Keratinocyte (primary cell): Measurements from ENCODE around the gene TSPAN1. TPM values are rescaled to one million over a fixed set of nuclear protein-coding genes. Genes with fewer than 3 reads are reported as not detected.
A peak's percentile ranks its signal among the peaks of the same experiment; 100 is the strongest.

ENCODE experiments used
- DNase-seq: peaks from one replicate; pipeline ENCODE4 v3.0.0-alpha.2; 2011; ENCODE audit warnings: low read depth, missing footprints, low spot score
- FAIRE-seq: peaks from 2 replicates; lab custom pipeline; 2011; peaks lifted over from hg19 to GRCh38; lab: Jason Lieb, UNC
- H2AFZ ChIP-seq: 2 replicates; pipeline ENCODE4 v1.6.0; 2012; ENCODE audit warnings: low read length, control low read depth, inconsistent platforms; ENCODE audit not compliant: control insufficient read depth
- H3K27ac ChIP-seq: 2 replicates; pipeline ENCODE4 v1.5.1; 2011; ENCODE audit warnings: low read length; ENCODE audit not compliant: control insufficient read depth, insufficient read depth
- H3K27me3 ChIP-seq: 3 replicates; pipeline ENCODE4 v1.6.0; 2011; ENCODE audit warnings: low read length; ENCODE audit not compliant: control insufficient read depth, insufficient read depth; ENCODE audit errors: extremely low read depth
- H3K36me3 ChIP-seq, 2 experiments: 2 replicates in 1 of 2; 3 replicates in 1 of 2; pipeline ENCODE4 v1.5.1; 2011; ENCODE audit warnings: low read length in 2 of 2, mild to moderate bottlenecking in 1 of 2; ENCODE audit not compliant: control insufficient read depth in 2 of 2, insufficient read depth in 2 of 2; ENCODE audit errors: extremely low read depth in 1 of 2
- H3K4me1 ChIP-seq: 3 replicates; pipeline ENCODE4 v1.5.1; 2011; ENCODE audit warnings: low read length; ENCODE audit not compliant: control insufficient read depth, insufficient read depth; ENCODE audit errors: extremely low read depth
- H3K4me2 ChIP-seq: 3 replicates; pipeline ENCODE4 v1.6.0; 2011; ENCODE audit warnings: low read depth, low read length; ENCODE audit not compliant: control insufficient read depth, insufficient read depth; ENCODE audit errors: extremely low read depth
- H3K4me3 ChIP-seq, 3 experiments: fragments of 200-600 bp in 1 of 3; sonication (generic) in 1 of 3; 2 replicates in 2 of 3; 3 replicates in 1 of 3; pipeline ENCODE4 v1.5.1; 2011 to 2016; ENCODE audit warnings: low read length in 3 of 3, mild to moderate bottlenecking in 3 of 3, control low read depth in 2 of 3, inconsistent platforms in 1 of 3, low read depth in 1 of 3, mixed read lengths in 1 of 3, mixed run types in 1 of 3, moderate library complexity in 1 of 3; ENCODE audit not compliant: control insufficient read depth in 2 of 3, insufficient read depth in 2 of 3; ENCODE audit errors: extremely low read depth in 1 of 3
- H3K79me2 ChIP-seq: 2 replicates; pipeline ENCODE4 v1.6.0; 2012; ENCODE audit warnings: low read length; ENCODE audit not compliant: control insufficient read depth, insufficient read depth
- H3K9ac ChIP-seq: 3 replicates; pipeline ENCODE4 v1.6.0; 2011; ENCODE audit warnings: low read length; ENCODE audit not compliant: control insufficient read depth, insufficient read depth; ENCODE audit errors: extremely low read depth
- H3K9me1 ChIP-seq: 3 replicates; pipeline ENCODE4 v1.6.0; 2011; ENCODE audit warnings: low read length; ENCODE audit not compliant: control insufficient read depth, insufficient read depth; ENCODE audit errors: extremely low read depth
- H3K9me3 ChIP-seq: 2 replicates; pipeline ENCODE4 v1.5.1; 2012; ENCODE audit warnings: low read depth, low read length; ENCODE audit not compliant: control insufficient read depth
- H4K20me1 ChIP-seq: 3 replicates; pipeline ENCODE4 v1.6.0; 2011; ENCODE audit warnings: low read length; ENCODE audit not compliant: control insufficient read depth, insufficient read depth; ENCODE audit errors: extremely low read depth
- CTCF ChIP-seq, 3 experiments: IDR thresholded peaks in 1 of 3; conservative IDR thresholded peaks in 1 of 3; optimal IDR thresholded peaks in 1 of 3; 2 replicates in 2 of 3; 3 replicates in 1 of 3; pipeline versions ENCODE3 to v1.5.1; 2011; ENCODE audit warnings: low read length in 3 of 3, mild to moderate bottlenecking in 3 of 3, moderate library complexity in 2 of 3, control low read depth in 1 of 3, inconsistent platforms in 1 of 3; ENCODE audit not compliant: insufficient read depth in 2 of 3; ENCODE audit errors: extremely low read depth in 1 of 3
- EZH2 ChIP-seq: IDR thresholded peaks from one replicate; pipeline ENCODE4 v1.6.1; 2012; ENCODE audit warnings: inconsistent platforms, mild to moderate bottlenecking, low read length, moderate library complexity
- dilution Hi-C: fragments of 300-500 bp; cut with MboI; formaldehyde crosslinking; loops from one replicate; pipeline ENCODE4 v1.7.0; 2020; ENCODE audit warnings: low sequenced_read_pairs; ENCODE audit not compliant: extremely low pct_ligation_motif_present
- polyA plus RNA-seq, 5 experiments: library from polyadenylated mRNA; depleted of rRNA in 3 of 5; stranded (reverse) in 3 of 5; stranded (forward) in 1 of 5; unstranded in 1 of 5; fragments of >200 nt; gene quantifications; 1 replicate in 1 of 5; 2 replicates in 3 of 5; 3 replicates in 1 of 5; pipeline versions ENCODE4 v1.2.1 to v1.2.3, GENCODE V29; 2011 to 2012; ENCODE audit warnings: missing spikeins in 2 of 5, low read depth in 1 of 5, low replicate concordance in 1 of 5

The TSPAN1 gene
- polyA plus RNA-seq, 1 donor (not counting 4 experiments of a cell fraction or from before 2014, with no cell fraction given): 312 TPM

GRCh38 chr1:46204406-46204742 lies 29.5 kb downstream of the TSPAN1 start:
- Histone ChIP-seq H2AFZ (peak overlapping the region; percentile 96), H3K27ac (peak overlapping the region; percentile 51)

GRCh38 chr1:46205141-46205540 lies 30.3 kb downstream of the TSPAN1 start:
- dilution Hi-C loops: no loop called here
- H3K4me3 ChIP-seq: peak overlapping the region in 2 of 3 experiments; percentile 5 to 7
- H3K27ac ChIP-seq: no peak overlapping the region
- H3K27me3 ChIP-seq: no peaks in the 10 kb centered on the region
- no peaks in the 10 kb centered on the region for H4K20me1 ChIP-seq
- TF ChIP-seq EZH2 (no peak), CTCF (optimal IDR thresholded peaks at IDR 0.05 in 1 of 3, IDR thresholded peaks at IDR 0.05 in 1 of 3, conservative IDR thresholded peaks at IDR 0.05 in 1 of 3; ENCODE audit: extremely low read depth in 1 of 3, insufficient read depth in 2 of 3, low read length in 3 of 3) (no peak)
- DNase-seq (no peak), FAIRE-seq (no peak)
- H3K79me2 ChIP-seq: peaks cover 24% of the 10 kb centered on the region
- peak overlapping the region; percentile 2 for H3K9ac ChIP-seq
- no peaks in the 10 kb centered on the region for H3K9me1 ChIP-seq
- H3K4me2 ChIP-seq: peak overlapping the region; percentile 96
- no peaks in the 10 kb centered on the region for H3K9me3 ChIP-seq
- no peak overlapping the region for H2AFZ ChIP-seq
- H3K4me1 ChIP-seq: peaks cover 25% of the 10 kb centered on the region
- H3K36me3 ChIP-seq: no peaks in the 10 kb centered on the region

More at GRCh38 chr1:46204406-46204742, 29.5 kb downstream of the TSPAN1 start:
- Histone ChIP-seq H4K20me1 (no peaks in the 10 kb centered on the region), H3K27me3 (no peaks in the 10 kb centered on the region), H3K9ac (peak overlapping the region; percentile 76), H3K4me3 (peak overlapping the region; percentile 77 to 96 (median 91)), H3K36me3 (no peaks in the 10 kb centered on the region), H3K79me2 (peaks cover 24% of the 10 kb centered on the region), H3K9me3 (no peaks in the 10 kb centered on the region), H3K4me1 (peaks cover 26% of the 10 kb centered on the region), H3K4me2 (peak overlapping the region; percentile 96), H3K9me1 (no peaks in the 10 kb centered on the region)
- peak; percentile 43 for FAIRE-seq
- dilution Hi-C loops: no loop called here
- TF ChIP-seq CTCF (optimal IDR thresholded peaks at IDR 0.05 in 1 of 3, IDR thresholded peaks at IDR 0.05 in 1 of 3, conservative IDR thresholded peaks at IDR 0.05 in 1 of 3; ENCODE audit: extremely low read depth in 1 of 3, insufficient read depth in 2 of 3, low read length in 3 of 3): no peak
- no peak for TF ChIP-seq EZH2
- DNase-seq: no peak
